ENCODE results near the gene LYPD1.

The LYPD1 gene

GRCh38 chr2:132668189-132668823, 1.7 kb downstream of the LYPD1 start:
- DNase-seq (ENCODE audit: low spot score), result no peak

- DNase-seq (ENCODE audit: low spot score), result no peak
These were observed 2.3 kb downstream of the LYPD1 start for GRCh38 chr2:132667706-132668105.

- DNase-seq (ENCODE audit: low spot score), result no peak
These were observed 4.4 kb downstream of the LYPD1 start for GRCh38 chr2:132665401-132666140.

- no peak for DNase-seq (ENCODE audit: low spot score)
These were observed 5.9 kb downstream of the LYPD1 start for GRCh38 chr2:132664096-132664495.

- no peak for DNase-seq (ENCODE audit: low spot score)
These were observed 7.3 kb downstream of the LYPD1 start for GRCh38 chr2:132662732-132663131.

GRCh38 chr2:132659331-132659730, 10.7 kb downstream of the LYPD1 start:
- DNase-seq (ENCODE audit: low spot score), result peak; percentile 71

GRCh38 chr2:132656266-132656975, 13.6 kb downstream of the LYPD1 start:
- DNase-seq (ENCODE audit: low spot score), result no peak

GRCh38 chr2:132654968-132655367, 15.0 kb downstream of the LYPD1 start:
- no peak for DNase-seq (ENCODE audit: low spot score)

GRCh38 chr2:132654335-132654734, 15.7 kb downstream of the LYPD1 start:
- no peak for DNase-seq (ENCODE audit: low spot score)

- DNase-seq (ENCODE audit: low spot score), result no peak
These were observed 17.5 kb downstream of the LYPD1 start for GRCh38 chr2:132652474-132652873.

GRCh38 chr2:132651115-132652045, 18.6 kb downstream of the LYPD1 start:
- peak; percentile 83 for DNase-seq (ENCODE audit: low spot score)

- no peak for DNase-seq (ENCODE audit: low spot score)
These were observed 23.4 kb downstream of the LYPD1 start for GRCh38 chr2:132646540-132647108.

- DNase-seq (ENCODE audit: low spot score), result peak; percentile 42
These were observed 24.1 kb downstream of the LYPD1 start for GRCh38 chr2:132645722-132646539.

GRCh38 chr2:132645176-132645575, 24.8 kb downstream of the LYPD1 start:
- DNase-seq (ENCODE audit: low spot score), result no peak

GRCh38 chr2:132642415-132642814, 27.6 kb downstream of the LYPD1 start:
- no peak for DNase-seq (ENCODE audit: low spot score)

GRCh38 chr2:132641819-132642218, 28.2 kb downstream of the LYPD1 start:
- no peak for DNase-seq (ENCODE audit: low spot score)

- no peak for DNase-seq (ENCODE audit: low spot score)
These were observed 29.9 kb downstream of the LYPD1 start for GRCh38 chr2:132640116-132640515.

GRCh38 chr2:132638313-132639040, 31.5 kb downstream of the LYPD1 start:
- DNase-seq (ENCODE audit: low spot score), result no peak

GRCh38 chr2:132636346-132636745, 33.7 kb downstream of the LYPD1 start:
- no peak for DNase-seq (ENCODE audit: low spot score)

GRCh38 chr2:132633635-132634034, 36.4 kb downstream of the LYPD1 start:
- no peak for DNase-seq (ENCODE audit: low spot score)

All from pons (tissue), 1 donor.